ENCODE results near the gene ALPL. TPM values are rescaled to one million over a fixed set of nuclear protein-coding genes. Genes with fewer than 3 reads are reported as not detected.

The ALPL gene
- total RNA-seq, 1 experiment from 2014 or later, result 0.73 TPM

DNA sequence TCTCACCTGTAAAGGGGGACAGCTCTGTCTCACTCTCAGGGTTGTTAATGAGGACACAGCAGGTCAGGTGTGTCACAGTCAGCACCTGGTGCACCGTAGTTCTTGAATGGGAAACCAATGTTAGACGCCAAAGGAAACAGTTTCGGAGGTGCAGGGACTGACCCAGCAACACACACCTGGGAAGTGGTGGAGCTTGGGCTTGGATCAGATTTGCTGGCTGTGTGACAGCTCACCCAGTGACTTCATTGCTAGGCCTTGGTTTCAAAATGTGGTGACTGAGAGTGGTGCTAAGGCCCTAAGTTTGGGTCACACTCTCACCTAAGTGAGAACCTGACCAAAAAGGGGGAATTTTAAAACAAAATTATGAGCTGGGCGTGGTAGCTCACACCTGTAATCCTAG lies 34.9 kb downstream of the ALPL start:
- Histone ChIP-seq H3K4me3 (ENCODE audit: low read length) (no peak overlapping the region), H4K20me1 (ENCODE audit: low read length) (no peaks in the 10 kb centered on the region), H3K9ac (ENCODE audit: low read length) (no peak overlapping the region), H3F3A (ENCODE audit: low read length, unreplicated experiment) (no peaks in the 10 kb centered on the region), H3K27me3 (ENCODE audit: low read length) (no peaks in the 10 kb centered on the region), H3K27ac (ENCODE audit: low read length) (no peak overlapping the region), H2AFZ (ENCODE audit: low read length) (no peak overlapping the region), H3K4me2 (ENCODE audit: low read length) (no peak overlapping the region), H3K4me1 (ENCODE audit: insufficient read depth, low read length) (no peaks in the 10 kb centered on the region), H3K79me2 (ENCODE audit: low read length) (no peaks in the 10 kb centered on the region), H3K36me3 (ENCODE audit: low read depth, low read length) (no peaks in the 10 kb centered on the region), H3K9me3 (ENCODE audit: low read length) (no peaks in the 10 kb centered on the region), H3K9me2 (replicated peaks; ENCODE audit: low read length) (no peaks in the 10 kb centered on the region)
- DNase-seq, result no peak
- TF ChIP-seq EZH2 (IDR thresholded peaks at IDR 0.05; ENCODE audit: low read length, unreplicated experiment), result no peak
- TF ChIP-seq, protein P1, sequence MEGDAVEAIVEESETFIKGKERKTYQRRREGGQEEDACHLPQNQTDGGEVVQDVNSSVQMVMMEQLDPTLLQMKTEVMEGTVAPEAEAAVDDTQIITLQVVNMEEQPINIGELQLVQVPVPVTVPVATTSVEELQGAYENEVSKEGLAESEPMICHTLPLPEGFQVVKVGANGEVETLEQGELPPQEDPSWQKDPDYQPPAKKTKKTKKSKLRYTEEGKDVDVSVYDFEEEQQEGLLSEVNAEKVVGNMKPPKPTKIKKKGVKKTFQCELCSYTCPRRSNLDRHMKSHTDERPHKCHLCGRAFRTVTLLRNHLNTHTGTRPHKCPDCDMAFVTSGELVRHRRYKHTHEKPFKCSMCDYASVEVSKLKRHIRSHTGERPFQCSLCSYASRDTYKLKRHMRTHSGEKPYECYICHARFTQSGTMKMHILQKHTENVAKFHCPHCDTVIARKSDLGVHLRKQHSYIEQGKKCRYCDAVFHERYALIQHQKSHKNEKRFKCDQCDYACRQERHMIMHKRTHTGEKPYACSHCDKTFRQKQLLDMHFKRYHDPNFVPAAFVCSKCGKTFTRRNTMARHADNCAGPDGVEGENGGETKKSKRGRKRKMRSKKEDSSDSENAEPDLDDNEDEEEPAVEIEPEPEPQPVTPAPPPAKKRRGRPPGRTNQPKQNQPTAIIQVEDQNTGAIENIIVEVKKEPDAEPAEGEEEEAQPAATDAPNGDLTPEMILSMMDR (conservative IDR thresholded peaks at IDR 0.05; ENCODE audit: low read depth, low read length), result no peak
- no TSS peak for BruUV-seq (replicated peaks)
- ChIA-PET CTCF (no interaction called here), POLR2A (ENCODE audit: unreplicated experiment) (no interaction called here)
- intact Hi-C loops (cut with micrococcal nuclease), result no loop called here
- ATAC-seq, result no peak

DNA sequence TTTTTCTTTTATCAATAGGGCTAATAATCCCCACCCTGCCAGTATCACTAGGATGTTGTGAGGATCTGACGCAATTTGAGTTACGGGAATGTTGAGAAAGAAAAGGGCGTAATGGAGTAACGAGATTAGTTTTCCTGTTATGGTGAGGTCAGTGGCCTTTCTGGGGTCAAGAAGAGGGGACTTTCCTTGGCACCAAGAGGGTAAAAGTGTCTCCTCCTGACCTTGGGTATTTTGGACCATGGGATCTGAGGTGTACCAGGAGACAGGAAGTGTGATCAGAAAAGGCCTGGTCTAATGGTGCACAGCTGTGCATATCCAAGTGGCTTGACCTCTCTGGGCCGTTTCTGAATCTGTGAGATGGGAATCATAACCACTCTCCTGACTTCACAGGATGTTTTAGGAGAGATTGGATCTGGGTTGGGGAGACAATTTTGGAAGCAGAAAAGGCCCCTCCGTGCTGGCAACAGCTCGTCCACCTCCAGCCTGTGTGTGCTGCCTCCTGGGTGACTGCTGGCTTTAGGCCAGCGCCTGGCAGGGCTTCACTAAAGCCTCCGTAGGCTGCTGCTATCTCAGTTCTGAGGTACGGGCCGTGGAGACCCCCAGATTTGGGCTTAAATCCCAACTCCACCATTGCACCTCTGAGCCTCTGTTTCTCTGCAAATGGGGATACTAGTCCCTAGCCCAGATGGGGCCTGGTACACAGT lies 37.1 kb downstream of the ALPL start:
- Histone ChIP-seq H3K27ac (ENCODE audit: low read length) (no peak overlapping the region), H3K9me3 (ENCODE audit: low read length) (no peaks in the 10 kb centered on the region), H3K9ac (ENCODE audit: low read length) (no peak overlapping the region), H4K20me1 (ENCODE audit: low read length) (no peaks in the 10 kb centered on the region), H3K9me2 (replicated peaks; ENCODE audit: low read length) (no peaks in the 10 kb centered on the region), H3K4me1 (ENCODE audit: insufficient read depth, low read length) (no peaks in the 10 kb centered on the region), H3K4me3 (ENCODE audit: low read length) (no peak overlapping the region), H3F3A (ENCODE audit: low read length, unreplicated experiment) (no peaks in the 10 kb centered on the region), H3K4me2 (ENCODE audit: low read length) (no peak overlapping the region), H3K27me3 (ENCODE audit: low read length) (peaks cover 8% of the 10 kb centered on the region; the same call in 1 of the 2 replicates), H2AFZ (ENCODE audit: low read length) (no peak overlapping the region), H3K79me2 (ENCODE audit: low read length) (no peaks in the 10 kb centered on the region), H3K36me3 (ENCODE audit: low read depth, low read length) (no peaks in the 10 kb centered on the region)
- POLR2A ChIA-PET (ENCODE audit: unreplicated experiment), result interaction anchor here (0.7 kb wide), 1 partner anchor 294 kb away, joined by 5 read pairs; no protein-coding TSS in a partner anchor
- no TSS peak for BruUV-seq (replicated peaks)
- CTCF ChIA-PET, result no interaction called here
- ATAC-seq (no peak), DNase-seq (no peak)
- no peak for TF ChIP-seq EZH2 (IDR thresholded peaks at IDR 0.05; ENCODE audit: low read length, unreplicated experiment)
- TF ChIP-seq EZH2phosphoT487 (IDR thresholded peaks at IDR 0.05; ENCODE audit: borderline replicate concordance, low read length), result no peak
- TF ChIP-seq, protein P1 (conservative IDR thresholded peaks at IDR 0.05; ENCODE audit: low read depth, low read length), result no peak
- intact Hi-C loops (cut with micrococcal nuclease), result no loop called here

DNA sequence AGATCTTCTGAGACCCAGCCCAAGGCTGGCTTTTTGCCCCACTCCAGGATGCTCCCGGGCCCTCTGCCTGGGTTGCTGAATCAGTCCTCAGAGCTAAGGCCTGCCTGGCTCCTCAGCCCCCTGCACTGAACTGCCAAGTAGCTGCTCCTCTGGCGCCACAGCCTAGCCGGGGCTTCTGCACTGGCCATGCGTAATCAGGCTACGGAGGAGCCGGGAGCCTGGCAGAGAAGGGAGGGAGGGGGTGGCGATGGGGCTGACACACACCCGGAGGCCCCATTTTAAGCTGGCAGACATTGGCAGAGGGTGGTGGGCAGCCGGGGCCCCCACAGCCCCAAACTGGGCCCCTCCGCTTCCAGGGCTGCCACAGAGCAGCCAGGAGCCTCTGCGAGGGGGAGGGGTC lies 38.7 kb downstream of the ALPL start:
- Histone ChIP-seq H3K4me3 (ENCODE audit: low read length) (no peak overlapping the region), H3K9ac (ENCODE audit: low read length) (no peak overlapping the region), H3K9me3 (ENCODE audit: low read length) (no peaks in the 10 kb centered on the region), H3K4me2 (ENCODE audit: low read length) (no peak overlapping the region), H3K9me2 (replicated peaks; ENCODE audit: low read length) (no peaks in the 10 kb centered on the region), H3K79me2 (ENCODE audit: low read length) (no peaks in the 10 kb centered on the region), H2AFZ (ENCODE audit: low read length) (no peak overlapping the region), H3K27me3 (ENCODE audit: low read length) (peaks cover 8% of the 10 kb centered on the region; the same call in 1 of the 2 replicates), H3F3A (ENCODE audit: low read length, unreplicated experiment) (no peaks in the 10 kb centered on the region), H3K4me1 (ENCODE audit: insufficient read depth, low read length) (no peaks in the 10 kb centered on the region), H3K27ac (ENCODE audit: low read length) (no peak overlapping the region), H4K20me1 (ENCODE audit: low read length) (no peaks in the 10 kb centered on the region), H3K36me3 (ENCODE audit: low read depth, low read length) (no peaks in the 10 kb centered on the region)
- BruUV-seq (replicated peaks), result no TSS peak
- POLR2A ChIA-PET (ENCODE audit: unreplicated experiment), result no interaction called here
- DNase-seq (no peak), ATAC-seq (no peak)
- CTCF ChIA-PET, result no interaction called here
- intact Hi-C loops (cut with micrococcal nuclease), result no loop called here
- TF ChIP-seq, protein P1 (conservative IDR thresholded peaks at IDR 0.05; ENCODE audit: low read depth, low read length), result no peak
- TF ChIP-seq EZH2 (IDR thresholded peaks at IDR 0.05; ENCODE audit: low read length, unreplicated experiment), result no peak
- TF ChIP-seq EZH2phosphoT487 (IDR thresholded peaks at IDR 0.05; ENCODE audit: borderline replicate concordance, low read length), result no peak

Data from PC-3 (cell line).